ENCODE results near the gene NDUFS5. TPM values are rescaled to one million over a fixed set of nuclear protein-coding genes. Genes with fewer than 3 reads are reported as not detected.

NDUFS5 gene
- total and polyA plus RNA-seq, 2 experiments from 2014 or later: 1,004 to 1,045 TPM

GRCh38 chr1:38990738-38991637, 35.2 kb upstream of the NDUFS5 start, which contains the start of gene AKIRIN1:
Gene AKIRIN1, plus strand, starts transcription at chr1:38991276. Its CDS starts 105 bp downstream, at chr1:38991381.
- Histone ChIP-seq H3K36me3 (no peaks in the 10 kb centered on the region), H3K4me1 (ENCODE audit: low read depth) (peaks cover 23% of the 10 kb centered on the region), H3K27ac (peak within 1 kb of the TSS; percentile 99), H3K27me3 (no peaks in the 10 kb centered on the region), H3K4me3 (peak within 1 kb of the TSS; percentile 98), H3K9me3 (ENCODE audit: low read depth) (no peaks in the 10 kb centered on the region)
- peak; percentile 96 to 98 for DNase-seq (ENCODE audit: low read depth in 1 of 2, low spot score in 1 of 2)
- no peak for TF ChIP-seq CTCF (IDR thresholded peaks at IDR 0.05; ENCODE audit: low read depth, low read length)

- peak; percentile 49 to 57 for DNase-seq (ENCODE audit: low read depth in 1 of 2, low spot score in 1 of 2)
- Histone ChIP-seq H3K27ac (peak overlapping the region; percentile 99), H3K4me3 (peak overlapping the region; percentile 98), H3K36me3 (no peaks in the 10 kb centered on the region), H3K4me1 (ENCODE audit: low read depth) (peaks cover 17% of the 10 kb centered on the region), H3K9me3 (ENCODE audit: low read depth) (no peaks in the 10 kb centered on the region), H3K27me3 (no peaks in the 10 kb centered on the region)
- TF ChIP-seq CTCF (IDR thresholded peaks at IDR 0.05; ENCODE audit: low read depth, low read length): no peak
Measured at GRCh38 chr1:38991638-38992411, 34.3 kb upstream of the NDUFS5 start.

GRCh38 chr1:38992412-38993111, 33.6 kb upstream of the NDUFS5 start:
- H3K4me1 ChIP-seq (ENCODE audit: low read depth): peaks cover 19% of the 10 kb centered on the region
- H3K4me3 ChIP-seq: peak overlapping the region; percentile 98
- no peaks in the 10 kb centered on the region for H3K27me3 ChIP-seq
- H3K9me3 ChIP-seq (ENCODE audit: low read depth): no peaks in the 10 kb centered on the region
- no peaks in the 10 kb centered on the region for H3K36me3 ChIP-seq
- DNase-seq (ENCODE audit: low read depth in 1 of 2, low spot score in 1 of 2): no peak
- H3K27ac ChIP-seq: peak overlapping the region; percentile 99
- no peak for TF ChIP-seq CTCF (IDR thresholded peaks at IDR 0.05; ENCODE audit: low read depth, low read length)

GRCh38 chr1:38994196-38994595, 32.0 kb upstream of the NDUFS5 start:
- Histone ChIP-seq H3K27ac (no peak overlapping the region), H3K9me3 (ENCODE audit: low read depth) (no peaks in the 10 kb centered on the region), H3K27me3 (no peaks in the 10 kb centered on the region), H3K4me1 (ENCODE audit: low read depth) (peaks cover 24% of the 10 kb centered on the region), H3K36me3 (peaks cover 14% of the 10 kb centered on the region), H3K4me3 (no peak overlapping the region)
- no peak for TF ChIP-seq CTCF (IDR thresholded peaks at IDR 0.05; ENCODE audit: low read depth, low read length)
- no peak for DNase-seq (ENCODE audit: low read depth in 1 of 2, low spot score in 1 of 2)

Measured in cardiac muscle cell (in vitro differentiated cells and primary cell).